Calu3 (cell line): ENCODE measurements around the gene ADAMTS10. TPM values are rescaled to one million over a fixed set of nuclear protein-coding genes. Genes with fewer than 3 reads are reported as not detected.

Experiments
- BruUV-seq: library from RNA; stranded (reverse); fragments of 400-500 nt; replicated peaks from 2 replicates; lab custom pipeline; 2021; lab: Mats Ljungman, UMichigan
- CTCF ChIA-PET: fragments of 300-600 bp; sonication (Branson Sonifier 250); formaldehyde crosslinking; loops from one replicate; lab custom pipeline; 2022; ENCODE audit warnings: antibody characterized with exemption; lab: Charles Lee
- DNase-seq: peaks from one replicate; pipeline ENCODE4 v3.0.0; 2022
- H3K27ac Mint-ChIP-seq: one replicate; pipeline ENCODE4 v1.8.0; 2022; ENCODE audit warnings: mixed read lengths; ENCODE audit not compliant: unreplicated experiment
- H3K27me3 Mint-ChIP-seq: one replicate; pipeline ENCODE4 v1.8.0; 2022; ENCODE audit warnings: mixed read lengths; ENCODE audit not compliant: unreplicated experiment
- H3K36me3 Mint-ChIP-seq: one replicate; pipeline ENCODE4 v1.8.0; 2022; ENCODE audit warnings: mild to moderate bottlenecking, moderate library complexity, mixed read lengths; ENCODE audit not compliant: insufficient read depth, unreplicated experiment
- H3K4me1 Mint-ChIP-seq: one replicate; pipeline ENCODE4 v1.8.0; 2022; ENCODE audit warnings: mild to moderate bottlenecking, low read depth, mixed read lengths; ENCODE audit not compliant: unreplicated experiment
- H3K4me3 Mint-ChIP-seq: one replicate; pipeline ENCODE4 v1.8.0; 2022; ENCODE audit warnings: mild to moderate bottlenecking, low read depth, moderate library complexity, mixed read lengths; ENCODE audit not compliant: unreplicated experiment
- H3K9me3 Mint-ChIP-seq: one replicate; pipeline ENCODE4 v1.8.0; 2022; ENCODE audit warnings: low read depth, mixed read lengths; ENCODE audit not compliant: unreplicated experiment
- intact Hi-C: fragments of 100-400 bp; cut with micrococcal nuclease; formaldehyde crosslinking; loops from one replicate; pipeline ENCODE4 v1.10.0; 2022; ENCODE audit not compliant: unreplicated experiment
- total RNA-seq: library from RNA; stranded (reverse); gene quantifications from 2 replicates; pipeline ENCODE4 v1.2.3, GENCODE V29; 2022
- TF ChIP-seq, protein P1 (sequence below): fragments of 200-600 bp; IDR thresholded peaks from one replicate; pipeline ENCODE4 v1.8.0; 2022; ENCODE audit warnings: antibody characterized with exemption; ENCODE audit not compliant: unreplicated experiment

Gene ADAMTS10
- total RNA-seq, 1 experiment from 2014 or later: not detected

DNA sequence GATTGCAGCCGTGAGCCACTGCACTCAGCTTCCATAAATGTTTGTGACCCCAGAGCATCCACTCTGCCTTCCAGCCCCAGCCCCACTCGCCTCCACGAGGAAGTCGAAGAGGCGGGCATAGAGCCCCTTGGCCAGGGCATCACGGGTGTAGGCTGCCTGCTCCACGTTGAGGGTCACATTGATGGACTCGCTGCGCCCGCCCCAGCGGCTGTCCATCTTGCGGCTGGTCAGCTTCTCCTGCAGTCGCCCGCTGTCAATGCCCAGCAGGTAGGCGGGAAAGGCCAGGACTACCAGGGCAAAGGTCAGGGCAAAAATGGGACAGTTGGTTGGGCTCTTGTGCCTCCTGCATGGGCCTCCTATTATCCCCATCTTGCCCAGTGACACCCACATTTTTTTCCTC is 60.4 kb downstream of the ADAMTS10 start:
- TF ChIP-seq, protein P1, sequence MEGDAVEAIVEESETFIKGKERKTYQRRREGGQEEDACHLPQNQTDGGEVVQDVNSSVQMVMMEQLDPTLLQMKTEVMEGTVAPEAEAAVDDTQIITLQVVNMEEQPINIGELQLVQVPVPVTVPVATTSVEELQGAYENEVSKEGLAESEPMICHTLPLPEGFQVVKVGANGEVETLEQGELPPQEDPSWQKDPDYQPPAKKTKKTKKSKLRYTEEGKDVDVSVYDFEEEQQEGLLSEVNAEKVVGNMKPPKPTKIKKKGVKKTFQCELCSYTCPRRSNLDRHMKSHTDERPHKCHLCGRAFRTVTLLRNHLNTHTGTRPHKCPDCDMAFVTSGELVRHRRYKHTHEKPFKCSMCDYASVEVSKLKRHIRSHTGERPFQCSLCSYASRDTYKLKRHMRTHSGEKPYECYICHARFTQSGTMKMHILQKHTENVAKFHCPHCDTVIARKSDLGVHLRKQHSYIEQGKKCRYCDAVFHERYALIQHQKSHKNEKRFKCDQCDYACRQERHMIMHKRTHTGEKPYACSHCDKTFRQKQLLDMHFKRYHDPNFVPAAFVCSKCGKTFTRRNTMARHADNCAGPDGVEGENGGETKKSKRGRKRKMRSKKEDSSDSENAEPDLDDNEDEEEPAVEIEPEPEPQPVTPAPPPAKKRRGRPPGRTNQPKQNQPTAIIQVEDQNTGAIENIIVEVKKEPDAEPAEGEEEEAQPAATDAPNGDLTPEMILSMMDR: no peak
- Mint-ChIP-seq H3K9me3 (no peaks in the 10 kb centered on the region), H3K36me3 (peaks cover 14% of the 10 kb centered on the region), H3K27ac (no peak overlapping the region), H3K4me3 (no peak overlapping the region), H3K4me1 (peaks cover 14% of the 10 kb centered on the region), H3K27me3 (no peaks in the 10 kb centered on the region)
- CTCF ChIA-PET: no interaction called here
- BruUV-seq: no TSS peak
- intact Hi-C loops: no loop called here
- no peak for DNase-seq

DNA sequence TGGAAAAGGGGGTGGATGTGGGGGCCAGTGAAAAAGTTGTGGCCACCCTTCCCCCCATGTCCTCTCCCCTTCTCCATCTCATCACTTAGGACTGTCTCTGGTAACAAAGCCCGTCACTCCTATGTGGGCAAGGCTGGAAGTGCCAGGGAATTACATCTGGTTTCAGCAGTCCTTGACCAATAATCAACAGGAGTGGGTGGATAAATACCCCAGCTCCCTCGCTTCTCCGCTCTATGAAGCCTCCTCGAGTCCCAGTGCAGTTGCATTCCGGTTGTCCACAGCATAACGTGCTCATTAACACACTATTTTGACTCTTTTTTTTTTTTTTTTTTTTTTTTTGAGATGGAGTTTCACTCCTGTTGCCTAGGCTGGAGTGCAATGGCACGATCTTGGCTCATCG is 64.8 kb downstream of the ADAMTS10 start:
- H3K9me3 Mint-ChIP-seq: no peaks in the 10 kb centered on the region
- CTCF ChIA-PET: no interaction called here
- H3K27ac Mint-ChIP-seq: no peak overlapping the region
- intact Hi-C loops: no loop called here
- H3K4me3 Mint-ChIP-seq: no peak overlapping the region
- peaks cover 10% of the 10 kb centered on the region for H3K36me3 Mint-ChIP-seq
- H3K27me3 Mint-ChIP-seq: no peaks in the 10 kb centered on the region
- DNase-seq: no peak
- no TSS peak for BruUV-seq
- TF ChIP-seq, protein P1: no peak
- no peaks in the 10 kb centered on the region for H3K4me1 Mint-ChIP-seq

DNA sequence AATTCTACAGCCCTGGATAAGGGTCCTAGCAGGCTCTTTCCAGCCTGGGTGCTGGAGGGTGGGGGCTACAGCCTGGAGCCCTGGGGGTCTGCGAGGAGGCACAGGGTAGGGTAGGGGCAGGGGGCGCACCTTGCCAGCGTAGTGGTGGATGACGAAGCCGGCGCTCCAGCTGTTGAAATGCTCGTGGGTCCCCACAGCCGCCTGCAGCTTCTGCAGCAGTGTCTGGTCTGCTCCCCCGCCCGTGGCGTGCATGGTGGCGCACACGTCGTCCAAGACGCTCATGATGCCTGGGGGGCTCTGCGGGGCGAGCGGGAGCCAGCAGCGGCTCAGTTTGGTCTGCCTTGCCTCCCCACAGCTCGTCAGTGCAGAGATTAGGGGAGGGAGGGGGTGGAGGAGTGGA is 66.3 kb downstream of the ADAMTS10 start:
- no peaks in the 10 kb centered on the region for H3K9me3 Mint-ChIP-seq
- H3K4me3 Mint-ChIP-seq: no peak overlapping the region
- TF ChIP-seq, protein P1: no peak
- DNase-seq: no peak
- BruUV-seq: no TSS peak
- CTCF ChIA-PET: no interaction called here
- intact Hi-C loops: no loop called here
- no peaks in the 10 kb centered on the region for H3K36me3 Mint-ChIP-seq
- H3K27me3 Mint-ChIP-seq: no peaks in the 10 kb centered on the region
- H3K27ac Mint-ChIP-seq: no peak overlapping the region
- no peaks in the 10 kb centered on the region for H3K4me1 Mint-ChIP-seq

GRCh38 chr19:8539621-8540149 is 70.8 kb downstream of the ADAMTS10 start:
- intact Hi-C loops: no loop called here
- H3K27ac Mint-ChIP-seq: no peak overlapping the region
- no peaks in the 10 kb centered on the region for H3K36me3 Mint-ChIP-seq
- CTCF ChIA-PET: no interaction called here
- H3K4me3 Mint-ChIP-seq: no peak overlapping the region
- no peaks in the 10 kb centered on the region for H3K27me3 Mint-ChIP-seq
- no peaks in the 10 kb centered on the region for H3K9me3 Mint-ChIP-seq
- no TSS peak for BruUV-seq
- DNase-seq: no peak
- H3K4me1 Mint-ChIP-seq: no peaks in the 10 kb centered on the region
- TF ChIP-seq, protein P1: no peak
